HG03439 (cell line): ENCODE results near the gene HLA-DQA1.
"Not testable (repeated sequence)": the region's sequence is repeated elsewhere in the genome, so short reads cannot be mapped to it uniquely, and the experiment has no call there.

Source experiments
- ATAC-seq: cut with Tn5 transposase; IDR thresholded peaks from one replicate; pipeline ENCODE4 v1.9.1; 2021; ENCODE audit warnings: mild to moderate bottlenecking, moderate library complexity; ENCODE audit not compliant: unreplicated experiment

HLA-DQA1 gene

GRCh38 chr6:32621372-32621771 lies 15.8 kb upstream of the HLA-DQA1 start:
- no peak for ATAC-seq

DNA sequence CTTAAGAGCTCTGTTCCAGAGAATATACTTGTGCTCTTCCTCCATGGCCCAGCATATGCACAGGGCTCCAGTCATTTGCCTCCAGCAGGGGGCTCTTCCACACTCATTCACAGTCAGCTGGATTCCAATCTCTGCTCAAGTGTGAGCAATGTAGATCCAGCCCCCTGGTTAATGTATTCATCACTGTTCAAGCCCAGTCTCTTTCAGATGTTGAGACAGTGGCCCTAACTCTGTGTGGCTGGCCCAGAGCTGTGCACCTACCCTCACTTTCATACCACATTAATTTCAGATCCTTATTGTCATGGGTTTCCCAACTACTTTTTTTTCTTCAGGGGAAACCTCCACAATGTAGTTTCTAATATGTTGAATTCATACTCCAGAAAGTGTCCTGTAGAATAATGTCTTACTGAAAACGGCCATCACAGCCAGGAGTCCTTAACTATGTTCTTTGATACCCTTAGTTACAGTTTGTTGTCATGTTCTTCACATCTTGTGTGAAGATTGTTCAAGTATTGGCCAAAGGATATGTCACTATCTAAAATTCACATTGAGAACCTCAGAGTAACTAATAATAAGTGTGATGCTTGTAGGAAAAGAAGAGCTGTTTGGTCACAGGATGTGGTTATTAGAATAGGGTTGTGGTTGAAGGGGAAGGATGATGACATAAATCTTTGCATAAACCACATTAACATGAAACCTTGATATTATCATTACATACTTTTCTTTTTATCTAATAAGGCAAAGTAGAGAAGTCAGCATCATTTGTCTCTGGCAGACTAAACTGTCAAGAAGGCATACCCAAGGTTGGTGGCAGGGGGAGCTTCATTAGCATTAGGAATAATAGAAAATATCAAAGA lies 14.4 kb upstream of the HLA-DQA1 start:
- ATAC-seq = peak; percentile 73

DNA sequence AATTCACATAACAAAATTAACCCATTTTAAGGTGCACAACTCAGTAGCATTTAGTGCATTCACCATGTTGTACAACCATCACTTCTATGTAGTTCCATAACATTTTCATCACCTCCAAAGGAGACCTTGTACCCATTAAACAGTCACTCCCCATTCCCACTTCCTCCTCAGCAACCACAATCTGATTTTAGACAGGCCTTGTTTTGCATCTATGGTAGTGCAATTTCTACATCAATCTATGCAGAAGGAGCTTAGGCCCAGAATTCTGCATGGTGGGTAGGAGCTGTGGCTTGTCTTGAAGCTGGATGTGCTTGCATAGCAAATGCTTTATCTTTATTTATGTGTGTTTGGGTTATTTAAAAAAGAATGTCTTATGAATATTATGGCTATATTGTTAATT lies 13.5 kb upstream of the HLA-DQA1 start:
- no peak for ATAC-seq

- ATAC-seq = no peak
Observed at GRCh38 chr6:32624565-32624964, 12.6 kb upstream of the HLA-DQA1 start.

GRCh38 chr6:32625137-32625536 lies 12.1 kb upstream of the HLA-DQA1 start:
- ATAC-seq = no peak

- no peak for ATAC-seq
Observed at GRCh38 chr6:32627249-32627648, 10.0 kb upstream of the HLA-DQA1 start.

GRCh38 chr6:32627831-32628230 lies 9.4 kb upstream of the HLA-DQA1 start:
- no peak for ATAC-seq

GRCh38 chr6:32629793-32630192 lies 7.4 kb upstream of the HLA-DQA1 start:
- ATAC-seq = not testable (repeated sequence)

GRCh38 chr6:32635526-32636123 lies 1.6 kb upstream of the HLA-DQA1 start:
- ATAC-seq = no peak

DNA sequence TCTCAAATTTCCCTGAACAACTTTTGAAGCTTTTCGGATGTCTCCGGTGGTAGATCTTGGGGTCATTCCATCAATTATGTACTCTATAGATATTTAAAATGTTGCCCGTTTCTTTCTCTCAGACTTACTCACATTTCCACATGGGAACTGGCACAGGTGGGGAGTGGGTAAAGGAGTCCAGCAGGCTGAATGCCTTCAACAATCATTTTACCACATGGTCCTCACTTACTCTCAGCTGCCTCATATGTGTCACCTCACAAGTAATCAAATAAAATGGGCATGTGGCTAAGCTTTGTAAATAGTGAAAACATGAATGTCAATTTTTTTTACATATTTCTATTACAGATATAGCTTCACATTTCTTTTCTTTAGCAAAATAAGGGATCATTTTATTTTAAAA lies 677 bp downstream of the HLA-DQA1 start:
- no peak for ATAC-seq

DNA sequence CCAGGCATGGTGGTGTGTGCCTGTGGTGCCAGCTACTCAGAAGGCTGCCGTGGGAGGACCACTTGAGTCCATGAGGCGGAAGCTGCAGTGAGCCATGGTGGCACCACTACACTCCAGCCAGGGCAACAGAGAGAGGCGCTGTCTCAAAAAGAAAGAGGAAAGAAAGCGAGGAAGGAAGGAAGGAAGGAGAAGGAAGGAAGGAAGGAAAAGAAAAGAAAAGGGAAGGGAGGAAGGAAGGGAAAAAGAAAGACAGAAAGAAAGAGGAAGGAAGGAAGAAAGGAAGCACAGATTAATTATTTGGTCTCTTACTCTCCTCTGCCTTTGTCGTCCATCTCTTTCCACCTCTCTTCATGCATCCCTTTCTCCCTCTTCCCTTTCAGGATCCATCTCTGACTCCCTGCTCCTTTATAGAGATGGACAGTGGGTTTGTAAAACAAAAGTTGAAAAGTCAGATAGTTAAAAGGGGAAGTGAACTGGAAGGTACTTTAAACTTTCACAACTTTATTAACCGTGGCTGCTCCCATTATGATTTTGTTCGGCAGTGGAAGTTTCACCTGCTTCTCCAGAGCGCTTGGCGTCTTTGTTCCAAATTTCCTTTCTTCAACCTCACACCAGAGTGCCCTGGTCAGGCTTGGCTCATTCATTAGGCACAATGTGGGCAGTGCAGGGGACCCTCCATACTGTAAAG lies 1.5 kb downstream of the HLA-DQA1 start:
- ATAC-seq = no peak

DNA sequence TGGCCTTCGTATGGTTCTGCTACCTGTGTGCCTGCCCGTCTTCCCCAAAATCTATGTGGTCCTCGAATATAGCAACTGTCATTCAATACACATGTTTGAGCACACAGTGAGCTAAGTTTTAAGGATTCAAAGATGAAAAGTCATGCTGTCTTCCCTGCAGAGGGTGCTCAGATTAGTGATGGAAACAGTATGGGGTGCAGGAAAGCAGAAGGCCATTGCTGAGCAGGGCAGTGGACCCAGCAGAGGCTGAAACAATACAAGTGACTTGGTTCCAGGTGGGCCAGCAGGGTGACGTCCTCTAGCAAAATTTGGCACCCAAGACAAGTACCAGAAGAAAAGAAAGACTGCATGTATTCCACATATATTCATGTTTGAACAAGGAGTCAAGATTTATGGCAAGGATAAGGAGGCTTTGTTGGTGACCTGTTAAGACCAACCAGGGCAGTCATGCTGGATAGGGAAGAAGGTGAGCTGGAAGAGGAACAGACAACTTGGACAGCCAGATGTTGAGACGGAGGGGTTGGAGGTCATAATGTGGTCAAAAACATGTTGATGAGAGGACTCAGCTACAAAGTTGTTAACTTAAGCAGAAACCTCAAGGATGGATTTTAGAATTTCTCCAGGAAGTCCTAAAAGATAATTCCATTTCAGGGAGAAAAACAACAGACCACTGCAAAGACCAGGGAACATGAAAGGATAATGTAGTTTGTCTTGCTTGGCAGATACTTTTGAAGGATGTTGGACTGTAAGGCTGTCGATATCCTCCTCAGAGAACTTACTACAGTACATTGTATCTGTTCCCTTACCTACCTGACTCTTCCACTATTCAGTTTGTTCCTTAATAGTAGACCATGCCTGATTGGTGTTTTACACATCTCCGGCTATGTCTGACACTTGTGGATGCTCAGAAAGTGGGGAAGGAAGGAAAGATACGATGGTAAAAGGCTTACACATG lies 2.5 kb downstream of the HLA-DQA1 start:
- no peak for ATAC-seq

DNA sequence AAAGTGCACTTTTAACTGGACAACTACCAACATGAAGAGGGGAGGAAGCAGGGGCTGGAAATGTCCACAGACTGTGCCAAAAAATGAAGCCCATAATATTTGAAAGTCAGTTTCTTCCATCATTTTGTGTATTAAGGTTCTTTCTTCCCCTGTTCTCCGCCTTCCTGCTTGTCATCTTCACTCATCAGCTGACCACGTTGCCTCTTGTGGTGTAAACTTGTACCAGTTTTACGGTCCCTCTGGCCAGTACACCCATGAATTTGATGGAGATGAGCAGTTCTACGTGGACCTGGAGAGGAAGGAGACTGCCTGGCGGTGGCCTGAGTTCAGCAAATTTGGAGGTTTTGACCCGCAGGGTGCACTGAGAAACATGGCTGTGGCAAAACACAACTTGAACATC lies 3.9 kb downstream of the HLA-DQA1 start:
- no peak for ATAC-seq

DNA sequence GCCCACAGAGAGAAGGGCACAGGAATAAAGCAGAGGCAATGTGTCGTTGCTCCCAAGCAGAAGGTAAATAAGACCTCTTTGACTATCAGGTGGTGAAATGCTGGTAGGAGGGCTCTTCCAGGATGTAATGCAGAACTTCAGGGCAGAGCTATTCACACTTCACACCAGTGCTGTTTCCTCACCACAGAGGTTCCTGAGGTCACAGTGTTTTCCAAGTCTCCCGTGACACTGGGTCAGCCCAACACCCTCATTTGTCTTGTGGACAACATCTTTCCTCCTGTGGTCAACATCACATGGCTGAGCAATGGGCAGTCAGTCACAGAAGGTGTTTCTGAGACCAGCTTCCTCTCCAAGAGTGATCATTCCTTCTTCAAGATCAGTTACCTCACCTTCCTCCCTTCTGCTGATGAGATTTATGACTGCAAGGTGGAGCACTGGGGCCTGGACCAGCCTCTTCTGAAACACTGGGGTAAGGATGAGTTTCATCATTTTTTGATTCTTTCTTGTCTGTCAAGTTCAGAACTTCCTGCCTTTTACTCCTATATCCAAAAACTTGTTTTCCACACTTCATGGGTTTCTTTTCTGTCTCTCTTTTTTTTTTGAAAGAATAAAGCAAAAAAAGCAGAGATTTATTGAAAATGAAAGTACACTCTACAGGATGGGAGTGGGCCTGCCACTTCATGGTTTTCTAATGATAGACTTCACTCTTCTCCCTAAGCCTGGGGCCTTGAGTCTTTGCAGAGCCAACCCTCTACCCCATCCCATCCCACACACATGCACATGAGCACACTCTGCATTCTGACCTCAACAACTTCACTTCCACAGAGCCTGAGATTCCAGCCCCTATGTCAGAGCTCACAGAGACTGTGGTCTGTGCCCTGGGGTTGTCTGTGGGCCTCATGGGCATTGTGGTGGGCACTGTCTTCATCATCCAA lies 4.8 kb downstream of the HLA-DQA1 start:
- ATAC-seq = not testable (repeated sequence)

- ATAC-seq = no peak
Observed at GRCh38 chr6:32642720-32643106, 5.5 kb downstream of the HLA-DQA1 start.

GRCh38 chr6:32643904-32644303 lies 6.7 kb downstream of the HLA-DQA1 start:
- no peak for ATAC-seq

DNA sequence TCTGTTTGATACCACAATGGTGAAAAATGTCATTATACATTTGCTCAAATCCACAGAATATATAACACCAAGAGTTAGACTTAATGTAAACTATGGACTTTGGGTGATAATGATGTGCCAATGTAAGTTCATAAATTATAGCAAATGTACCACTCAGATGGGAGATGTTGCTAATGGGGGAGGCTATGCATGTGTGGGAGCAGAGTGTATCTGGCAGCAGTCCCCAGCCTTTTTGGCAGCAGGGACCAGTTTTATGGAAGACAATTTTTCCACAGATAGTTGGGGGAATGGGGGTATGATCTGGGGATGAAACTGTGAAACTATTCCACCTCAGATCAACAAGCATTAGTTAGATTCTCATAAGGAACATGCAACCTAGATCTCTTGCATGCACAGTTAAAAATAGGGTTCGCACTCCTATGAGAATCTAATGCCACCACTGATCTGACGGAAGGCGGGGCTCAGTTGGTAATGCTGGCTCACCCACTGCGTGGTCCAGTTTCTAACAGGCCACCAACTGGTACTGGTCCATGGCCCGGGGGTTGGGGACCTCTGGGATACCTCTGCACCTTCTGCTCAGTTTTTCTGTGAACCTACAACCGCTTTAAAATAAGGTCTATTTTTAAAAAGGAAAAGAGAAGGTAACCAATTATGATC lies 8.0 kb downstream of the HLA-DQA1 start:
- no peak for ATAC-seq

- no peak for ATAC-seq
Observed at GRCh38 chr6:32655203-32655710, 18.1 kb downstream of the HLA-DQA1 start.

DNA sequence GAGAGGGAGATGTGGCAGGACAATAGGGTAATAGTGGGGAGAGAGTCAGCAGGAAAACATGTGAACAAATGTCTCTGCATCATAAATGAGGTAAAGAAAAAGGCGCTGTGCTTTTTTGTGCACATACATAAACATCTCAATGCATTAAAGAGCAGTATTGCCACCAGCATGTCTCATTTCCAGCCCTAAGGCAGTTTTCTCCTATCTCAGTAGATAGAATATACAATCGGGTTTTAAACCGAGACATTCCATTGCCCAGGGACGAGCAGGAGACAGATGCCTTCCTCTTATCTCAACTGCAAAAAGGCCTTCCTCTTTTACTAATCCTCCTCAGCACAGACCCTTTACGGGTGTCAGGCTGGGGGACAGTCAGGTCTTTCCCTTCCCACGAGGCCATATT lies 20.1 kb downstream of the HLA-DQA1 start:
- ATAC-seq = not testable (repeated sequence)
